CD4-positive, alpha-beta T cell treated with Interleukin-1 beta for 1 hour (primary cell): ENCODE measurements around the gene RBP5.
A peak's percentile ranks its signal among the peaks of the same experiment; 100 is the strongest.
"Not testable (repeated sequence)": the region's sequence is repeated elsewhere in the genome, so short reads cannot be mapped to it uniquely, and the experiment has no call there.

Source experiments
- DNase-seq, 2 donors: peaks; one replicate each; pipeline ENCODE4 v3.0.0-alpha.2; 2020 to 2022

Gene RBP5

GRCh38 chr12:7121324-7121723, 7.4 kb downstream of the RBP5 start:
- DNase-seq, result no peak

GRCh38 chr12:7120166-7120565, 8.5 kb downstream of the RBP5 start:
- DNase-seq, result no peak

GRCh38 chr12:7118881-7119280, 9.8 kb downstream of the RBP5 start:
- no peak for DNase-seq

GRCh38 chr12:7117670-7118069, 11.0 kb downstream of the RBP5 start:
- DNase-seq, result no peak

- DNase-seq, result no peak
Measured at GRCh38 chr12:7116916-7117315, 11.8 kb downstream of the RBP5 start.

- DNase-seq, result no peak
Measured at GRCh38 chr12:7116196-7116595, 12.5 kb downstream of the RBP5 start.

- no peak for DNase-seq
Measured at GRCh38 chr12:7114851-7115250, 13.8 kb downstream of the RBP5 start.

GRCh38 chr12:7114008-7114407, 14.7 kb downstream of the RBP5 start:
- DNase-seq, result no peak

GRCh38 chr12:7113389-7113871, 15.3 kb downstream of the RBP5 start:
- DNase-seq, result peak; percentile 38 to 73

GRCh38 chr12:7112041-7112440, 16.6 kb downstream of the RBP5 start:
- DNase-seq, result no peak

- DNase-seq, result no peak
Measured at GRCh38 chr12:7110661-7111060, 18.0 kb downstream of the RBP5 start.

GRCh38 chr12:7109572-7109920, 19.1 kb downstream of the RBP5 start:
- no peak for DNase-seq

- DNase-seq, result peak; percentile 72 to 78
Measured at GRCh38 chr12:7108796-7109571, 19.7 kb downstream of the RBP5 start, which contains the start of gene C1RL. Gene C1RL, minus strand, starts transcription at chr12:7109214. Its CDS starts 34 bp downstream, at chr12:7109180.

GRCh38 chr12:7108003-7108795, 20.5 kb downstream of the RBP5 start:
- DNase-seq, result peak; percentile 73 to 77

- DNase-seq, result no peak
Measured at GRCh38 chr12:7107636-7108002, 21.1 kb downstream of the RBP5 start.

GRCh38 chr12:7107181-7107580, 21.5 kb downstream of the RBP5 start:
- DNase-seq, result not testable (repeated sequence)

- DNase-seq, result no peak
Measured at GRCh38 chr12:7106082-7106481, 22.6 kb downstream of the RBP5 start.

- no peak for DNase-seq
Measured at GRCh38 chr12:7103837-7104584, 24.7 kb downstream of the RBP5 start.

GRCh38 chr12:7102582-7102981, 26.1 kb downstream of the RBP5 start:
- no peak for DNase-seq

- no peak for DNase-seq
Measured at GRCh38 chr12:7101694-7102131, 27.0 kb downstream of the RBP5 start.

GRCh38 chr12:7101047-7101693, 27.5 kb downstream of the RBP5 start:
- DNase-seq, result no peak

GRCh38 chr12:7100239-7100638, 28.4 kb downstream of the RBP5 start:
- no peak for DNase-seq
